ENCODE results near the gene SLC7A9. TPM values are rescaled to one million over a fixed set of nuclear protein-coding genes. Genes with fewer than 3 reads are reported as not detected.
"Not testable (repeated sequence)": the region's sequence is repeated elsewhere in the genome, so short reads cannot be mapped to it uniquely, and the experiment has no call there.

SLC7A9 gene
- polyA plus RNA-seq, 1 donor (not counting 4 experiments of a cell fraction or from before 2014, with no cell fraction given), result 0.20 TPM

- Histone ChIP-seq H3K27ac (ENCODE audit: control insufficient read depth, insufficient read depth, low read length) (no peak overlapping the region), H3K4me1 (ENCODE audit: control insufficient read depth, extremely low read depth, insufficient read depth, low read length) (no peaks in the 10 kb centered on the region), H3K36me3 (ENCODE audit: control insufficient read depth in 2 of 2, extremely low read depth in 1 of 2, insufficient read depth in 2 of 2, low read length in 2 of 2) (no peaks in the 10 kb centered on the region), H3K4me2 (ENCODE audit: control insufficient read depth, extremely low read depth, insufficient read depth, low read depth, low read length) (no peak overlapping the region), H3K9me3 (ENCODE audit: control insufficient read depth, low read depth, low read length) (no peaks in the 10 kb centered on the region), H3K79me2 (ENCODE audit: control insufficient read depth, insufficient read depth, low read length) (no peaks in the 10 kb centered on the region), H2AFZ (ENCODE audit: control insufficient read depth, low read length) (no peak overlapping the region), H3K9me1 (ENCODE audit: control insufficient read depth, extremely low read depth, insufficient read depth, low read length) (no peaks in the 10 kb centered on the region), H3K27me3 (ENCODE audit: control insufficient read depth, extremely low read depth, insufficient read depth, low read length) (no peaks in the 10 kb centered on the region), H4K20me1 (ENCODE audit: control insufficient read depth, extremely low read depth, insufficient read depth, low read length) (no peaks in the 10 kb centered on the region), H3K9ac (ENCODE audit: control insufficient read depth, extremely low read depth, insufficient read depth, low read length) (no peak overlapping the region), H3K4me3 (ENCODE audit: control insufficient read depth in 2 of 3, extremely low read depth in 1 of 3, insufficient read depth in 2 of 3, low read depth in 1 of 3, low read length in 3 of 3) (no peak overlapping the region)
- DNase-seq (ENCODE audit: low read depth, low spot score) (no peak), FAIRE-seq (no peak)
- dilution Hi-C loops (cut with MboI; ENCODE audit: extremely low pct_ligation_motif_present, low sequenced_read_pairs), result no loop called here
- TF ChIP-seq EZH2 (IDR thresholded peaks at IDR 0.05; ENCODE audit: low read length), result no peak
- no peak for TF ChIP-seq CTCF (optimal IDR thresholded peaks at IDR 0.05 in 1 of 3, IDR thresholded peaks at IDR 0.05 in 1 of 3, conservative IDR thresholded peaks at IDR 0.05 in 1 of 3; ENCODE audit: extremely low read depth in 1 of 3, insufficient read depth in 2 of 3, low read length in 3 of 3)
These were observed 1.2 kb downstream of the SLC7A9 start for GRCh38 chr19:32868206-32868950.

GRCh38 chr19:32867436-32867835, 2.1 kb downstream of the SLC7A9 start:
- dilution Hi-C loops (cut with MboI; ENCODE audit: extremely low pct_ligation_motif_present, low sequenced_read_pairs); FAIRE-seq: not testable (repeated sequence)

More at GRCh38 chr19:32867436-32867835, 2.1 kb downstream of the SLC7A9 start:
- not testable (repeated sequence) for H3K9me3 ChIP-seq (ENCODE audit: control insufficient read depth, low read depth, low read length); H2AFZ ChIP-seq (ENCODE audit: control insufficient read depth, low read length); H3K9ac ChIP-seq (ENCODE audit: control insufficient read depth, extremely low read depth, insufficient read depth, low read length); H3K79me2 ChIP-seq (ENCODE audit: control insufficient read depth, insufficient read depth, low read length); H3K4me3 ChIP-seq (ENCODE audit: control insufficient read depth in 2 of 3, extremely low read depth in 1 of 3, insufficient read depth in 2 of 3, low read depth in 1 of 3, low read length in 3 of 3); H4K20me1 ChIP-seq (ENCODE audit: control insufficient read depth, extremely low read depth, insufficient read depth, low read length); H3K4me2 ChIP-seq (ENCODE audit: control insufficient read depth, extremely low read depth, insufficient read depth, low read depth, low read length); H3K36me3 ChIP-seq (ENCODE audit: control insufficient read depth in 2 of 2, extremely low read depth in 1 of 2, insufficient read depth in 2 of 2, low read length in 2 of 2); DNase-seq (ENCODE audit: low read depth, low spot score); H3K27ac ChIP-seq (ENCODE audit: control insufficient read depth, insufficient read depth, low read length); H3K4me1 ChIP-seq (ENCODE audit: control insufficient read depth, extremely low read depth, insufficient read depth, low read length); H3K9me1 ChIP-seq (ENCODE audit: control insufficient read depth, extremely low read depth, insufficient read depth, low read length); H3K27me3 ChIP-seq (ENCODE audit: control insufficient read depth, extremely low read depth, insufficient read depth, low read length)

Measured in keratinocyte (primary cell).